Measurements from ENCODE around the gene OR6Y1. TPM values are rescaled to one million over a fixed set of nuclear protein-coding genes. Genes with fewer than 3 reads are reported as not detected.

The OR6Y1 gene
- total RNA-seq: not detected in 2 replicates

GRCh38 chr1:158554352-158554751 is at the start of gene OR6Y1:
Gene OR6Y1, minus strand, starts transcription at chr1:158554405. Its CDS starts 6,300 bp downstream, at chr1:158548105.

GRCh38 chr1:158579733-158580132 is 25.5 kb upstream of the OR6Y1 start, which contains the start of gene OR10X1:
Gene OR10X1, minus strand, starts transcription at chr1:158579899. Its CDS starts 0 bp downstream, at chr1:158579899.

GRCh38 chr1:158570480-158570879 is 16.3 kb upstream of the OR6Y1 start, which contains the start of gene OR6P1:
Gene OR6P1, minus strand, starts transcription at chr1:158570580. Its CDS starts 6,976 bp downstream, at chr1:158563604.

Other genes starting within 250 kb of the OR6Y1 start
- gene CD1B, start 222.9 kb downstream of the OR6Y1 start, total RNA-seq: not detected in 2 replicates
- not detected in 2 replicates for gene CD1E, start 200.5 kb downstream of the OR6Y1 start, total RNA-seq
- not detected in 2 replicates for gene OR10T2, start 154.9 kb downstream of the OR6Y1 start, total RNA-seq
- gene OR10K2, start 128.2 kb downstream of the OR6Y1 start, total RNA-seq: not detected in 2 replicates
- gene OR10K1, start 92.6 kb downstream of the OR6Y1 start, total RNA-seq: not detected in 2 replicates
- not detected in 2 replicates for gene OR10R2, start 82.2 kb downstream of the OR6Y1 start, total RNA-seq
- gene OR6P1, start 16.2 kb upstream of the OR6Y1 start, total RNA-seq: not detected in 2 replicates
- not detected in 2 replicates for gene OR10X1, start 25.5 kb upstream of the OR6Y1 start, total RNA-seq
- not detected in 2 replicates for gene OR10Z1, start 50.9 kb upstream of the OR6Y1 start, total RNA-seq
- 0.05 TPM in 1 of 2 replicates, not detected in the other for gene SPTA1, start 132.3 kb upstream of the OR6Y1 start, total RNA-seq
- gene OR6K2, start 146.2 kb upstream of the OR6Y1 start, total RNA-seq: not detected in 2 replicates
- not detected in 2 replicates for gene OR6K3, start 166.3 kb upstream of the OR6Y1 start, total RNA-seq
- not detected in 2 replicates for gene OR6K6, start 200.3 kb upstream of the OR6Y1 start, total RNA-seq
- not detected in 2 replicates for gene OR6N1, start 217.8 kb upstream of the OR6Y1 start, total RNA-seq
- not detected in 2 replicates for gene OR6N2, start 226.8 kb upstream of the OR6Y1 start, total RNA-seq